BLaER1 (cell line): ENCODE data around the gene DDRGK1.

Experiments used
- H3K27ac ChIP-seq: shearing (Covaris generic); formaldehyde crosslinking; 2 replicates; pipeline ENCODE4 v1.8.1; 2022
- H3K27me3 ChIP-seq: shearing (Covaris generic); formaldehyde crosslinking; 2 replicates; pipeline ENCODE4 v1.8.1; 2022
- H3K36me3 ChIP-seq: shearing (Covaris generic); formaldehyde crosslinking; 2 replicates; pipeline ENCODE4 v1.8.1; 2022
- H3K4me1 ChIP-seq: shearing (Covaris generic); formaldehyde crosslinking; 2 replicates; pipeline ENCODE4 v1.8.1; 2022
- H3K4me2 ChIP-seq: shearing (Covaris generic); formaldehyde crosslinking; 2 replicates; pipeline ENCODE4 v1.8.1; 2022
- H3K4me3 ChIP-seq: shearing (Covaris generic); formaldehyde crosslinking; 2 replicates; pipeline ENCODE4 v1.8.1; 2022
- H3K9ac ChIP-seq: shearing (Covaris generic); formaldehyde crosslinking; 2 replicates; pipeline ENCODE4 v1.8.1; 2022
- H3K9me3 ChIP-seq: shearing (Covaris generic); formaldehyde crosslinking; 2 replicates; pipeline ENCODE4 v1.8.1; 2022
- H4K20me1 ChIP-seq: shearing (Covaris generic); formaldehyde crosslinking; 2 replicates; pipeline ENCODE4 v1.8.1; 2022
- Cebpa-rat ChIP-seq: shearing (Covaris generic); IDR thresholded peaks from 2 replicates; pipeline ENCODE4 v1.8.1; 2022

Gene DDRGK1

GRCh38 chr20:3243718-3244358 lies 39.4 kb upstream of the DDRGK1 start:
- Histone ChIP-seq H3K4me1 (peaks cover 21% of the 10 kb centered on the region), H3K9ac (no peak overlapping the region), H3K4me2 (no peak overlapping the region), H3K27me3 (peaks cover 71% of the 10 kb centered on the region), H3K9me3 (no peaks in the 10 kb centered on the region), H3K27ac (no peak overlapping the region), H4K20me1 (peaks cover 31% of the 10 kb centered on the region), H3K4me3 (no peak overlapping the region), H3K36me3 (no peaks in the 10 kb centered on the region)
- no peak for TF ChIP-seq Cebpa-rat

GRCh38 chr20:3242172-3242692 lies 37.8 kb upstream of the DDRGK1 start:
- Histone ChIP-seq H3K9ac (no peak overlapping the region), H3K4me2 (no peak overlapping the region), H3K4me1 (peaks cover 24% of the 10 kb centered on the region), H3K36me3 (no peaks in the 10 kb centered on the region), H3K9me3 (no peaks in the 10 kb centered on the region), H3K4me3 (no peak overlapping the region), H3K27ac (no peak overlapping the region), H3K27me3 (peaks cover 71% of the 10 kb centered on the region), H4K20me1 (peaks cover 29% of the 10 kb centered on the region)
- no peak for TF ChIP-seq Cebpa-rat

- Histone ChIP-seq H3K27ac (no peak overlapping the region), H3K9ac (no peak overlapping the region), H4K20me1 (peaks cover 34% of the 10 kb centered on the region), H3K4me3 (no peak overlapping the region), H3K4me2 (no peak overlapping the region), H3K4me1 (peaks cover 24% of the 10 kb centered on the region), H3K36me3 (no peaks in the 10 kb centered on the region), H3K9me3 (no peaks in the 10 kb centered on the region), H3K27me3 (peaks cover 75% of the 10 kb centered on the region)
- no peak for TF ChIP-seq Cebpa-rat
Measured at GRCh38 chr20:3240776-3241363, 36.4 kb upstream of the DDRGK1 start.

GRCh38 chr20:3239867-3240775 lies 35.6 kb upstream of the DDRGK1 start:
- no peak overlapping the region for H3K9ac ChIP-seq
- H3K4me2 ChIP-seq = peak overlapping the region; percentile 98
- peaks cover 83% of the 10 kb centered on the region for H3K27me3 ChIP-seq
- no peak for TF ChIP-seq Cebpa-rat
- H3K4me1 ChIP-seq = peaks cover 24% of the 10 kb centered on the region
- no peaks in the 10 kb centered on the region for H3K9me3 ChIP-seq
- peaks cover 34% of the 10 kb centered on the region for H4K20me1 ChIP-seq
- H3K27ac ChIP-seq = no peak overlapping the region
- peak overlapping the region; percentile 82 for H3K4me3 ChIP-seq
- H3K36me3 ChIP-seq = no peaks in the 10 kb centered on the region

- Histone ChIP-seq H3K4me2 (peak within 1 kb of the TSS; percentile 98), H3K4me3 (peak within 1 kb of the TSS; percentile 82), H4K20me1 (peaks cover 34% of the 10 kb centered on the region), H3K36me3 (no peaks in the 10 kb centered on the region), H3K4me1 (peaks cover 24% of the 10 kb centered on the region), H3K9me3 (no peaks in the 10 kb centered on the region), H3K9ac (peak within 1 kb of the TSS; percentile 63), H3K27ac (no peak within 1 kb of the TSS), H3K27me3 (peaks cover 83% of the 10 kb centered on the region)
- no peak for TF ChIP-seq Cebpa-rat
Measured at GRCh38 chr20:3239026-3239866, 34.8 kb upstream of the DDRGK1 start, which contains the start of gene SLC4A11. Gene SLC4A11 (minus strand): TSS chr20:3239190. CDS start chr20:3239137, 53 bp downstream.

GRCh38 chr20:3238616-3239025 lies 34.1 kb upstream of the DDRGK1 start:
- H3K9ac ChIP-seq = peak overlapping the region; percentile 63
- no peaks in the 10 kb centered on the region for H3K9me3 ChIP-seq
- no peak overlapping the region for H3K27ac ChIP-seq
- no peak for TF ChIP-seq Cebpa-rat
- H3K4me3 ChIP-seq = peak overlapping the region; percentile 82
- peaks cover 25% of the 10 kb centered on the region for H3K4me1 ChIP-seq
- H3K4me2 ChIP-seq = peak overlapping the region; percentile 98
- H3K36me3 ChIP-seq = no peaks in the 10 kb centered on the region
- H4K20me1 ChIP-seq = peaks cover 34% of the 10 kb centered on the region
- peaks cover 77% of the 10 kb centered on the region for H3K27me3 ChIP-seq

- Histone ChIP-seq H3K4me2 (peak overlapping the region; percentile 98), H3K9me3 (no peaks in the 10 kb centered on the region), H3K27ac (no peak overlapping the region), H3K4me1 (peaks cover 29% of the 10 kb centered on the region), H4K20me1 (peaks cover 34% of the 10 kb centered on the region), H3K4me3 (peak overlapping the region; percentile 82), H3K9ac (peak overlapping the region; percentile 63; the same call in 1 of the 2 replicates), H3K36me3 (no peaks in the 10 kb centered on the region), H3K27me3 (peaks cover 74% of the 10 kb centered on the region)
- no peak for TF ChIP-seq Cebpa-rat
Measured at GRCh38 chr20:3237958-3238615, 33.6 kb upstream of the DDRGK1 start.

GRCh38 chr20:3237011-3237957 lies 32.8 kb upstream of the DDRGK1 start:
- Histone ChIP-seq H3K27ac (no peak overlapping the region), H3K4me2 (peak overlapping the region; percentile 98), H3K9ac (no peak overlapping the region), H4K20me1 (peaks cover 34% of the 10 kb centered on the region), H3K36me3 (no peaks in the 10 kb centered on the region), H3K27me3 (peaks cover 72% of the 10 kb centered on the region), H3K4me1 (peaks cover 29% of the 10 kb centered on the region), H3K9me3 (no peaks in the 10 kb centered on the region), H3K4me3 (peak overlapping the region; percentile 82)
- TF ChIP-seq Cebpa-rat = no peak
